HepG2 (cell line): ENCODE data around the gene PSORS1C1. TPM values are rescaled to one million over a fixed set of nuclear protein-coding genes. Genes with fewer than 3 reads are reported as not detected.

Experiments used
- ATAC-seq: fragments of 200-7000 bp; cut with Tn5 transposase; 3 replicates; pipeline ENCODE4 v1.9.1; 2020; ENCODE audit warnings: mild to moderate bottlenecking, moderate library complexity
- Bru-seq: library from RNA; stranded (reverse); fragments of 400-500 nt; gene quantifications from one replicate; lab custom pipeline; 2021; lab: Mats Ljungman, UMichigan
- BruChase-seq, 2 experiments: library from RNA; stranded (reverse); fragments of 400-500 nt; gene quantifications; one replicate each; lab custom pipeline; 2021; lab: Mats Ljungman, UMichigan
- BruUV-seq: library from RNA; stranded (reverse); fragments of 400-500 nt; replicated peaks from 2 replicates; lab custom pipeline; 2021; lab: Mats Ljungman, UMichigan
- CTCF ChIA-PET: fragments of 300-600 bp; formaldehyde crosslinking; extraction: SDS; loops from one replicate; lab custom pipeline; 2021; ENCODE audit warnings: low total read pairs, inconsistent platforms, low intra/inter-chr PET ratio; lab: Yijun Ruan, JAX
- POLR2A ChIA-PET: fragments of 350-600 bp; sonication (Branson Sonifier 250); formaldehyde crosslinking; loops from one replicate; lab custom pipeline; 2020; ENCODE audit warnings: antibody characterized with exemption, inconsistent platforms; lab: Yijun Ruan, JAX
- DNase-seq: peaks from one replicate; pipeline ENCODE4 v3.0.0-alpha.2; 2015; ENCODE audit warnings: low spot score
- FAIRE-seq: peaks from 3 replicates; lab custom pipeline; 2011; peaks lifted over from hg19 to GRCh38; lab: Jason Lieb, UNC
- H2AFZ ChIP-seq: one replicate; pipeline ENCODE4 v1.6.1; 2011; ENCODE audit warnings: low read length, inconsistent platforms
- H3K27ac ChIP-seq: fragments of 300-600 bp; 3 replicates; pipeline ENCODE4 v1.8.0; 2011; ENCODE audit warnings: mixed run types, mild to moderate bottlenecking, mixed read lengths, low read length, inconsistent platforms; ENCODE audit not compliant: insufficient read depth; ENCODE audit errors: extremely low read length
- H3K27me3 ChIP-seq, 2 experiments: fragments of 200-600 bp in 1 of 2; 2 replicates in 1 of 2; 3 replicates in 1 of 2; pipeline versions ENCODE4 v1.6.0 to v1.8.0; 2011; ENCODE audit warnings: low read length in 2 of 2, mild to moderate bottlenecking in 2 of 2, moderate library complexity in 2 of 2, inconsistent platforms in 1 of 2; ENCODE audit not compliant: insufficient read depth in 2 of 2, control insufficient read depth in 1 of 2
- H3K36me3 ChIP-seq, 2 experiments: fragments of 200-600 bp in 1 of 2; replicated peaks in 1 of 2; 2 replicates in 1 of 2; 3 replicates in 1 of 2; pipeline versions ENCODE4 v1.5.1 to v1.8.0; 2011; ENCODE audit warnings: low read length in 2 of 2, inconsistent platforms in 1 of 2; ENCODE audit not compliant: insufficient read depth in 2 of 2, control insufficient read depth in 1 of 2
- H3K4me1 ChIP-seq: 2 replicates; pipeline ENCODE4 v1.5.1; 2012; ENCODE audit warnings: low read length, inconsistent platforms; ENCODE audit not compliant: insufficient read depth
- H3K4me2 ChIP-seq: 2 replicates; pipeline ENCODE4 v1.6.0; 2011; ENCODE audit warnings: low read depth, low read length, inconsistent platforms
- H3K4me3 ChIP-seq, 3 experiments: fragments of 200-600 bp in 1 of 3; sonication (generic), shearing (Covaris generic) in 1 of 3; replicated peaks in 1 of 3; 2 replicates each; pipeline ENCODE4 v1.5.1; 2011 to 2016; ENCODE audit warnings: low read length in 3 of 3, inconsistent platforms in 2 of 3, low read depth in 2 of 3, mild to moderate bottlenecking in 2 of 3, control low read depth in 1 of 3, mixed read lengths in 1 of 3; ENCODE audit not compliant: insufficient read depth in 1 of 3
- H3K79me2 ChIP-seq: one replicate; pipeline ENCODE4 v1.6.1; 2011; ENCODE audit warnings: low read length, inconsistent platforms; ENCODE audit not compliant: insufficient read depth
- H3K9ac ChIP-seq: 2 replicates; pipeline ENCODE4 v1.6.0; 2011; ENCODE audit warnings: mild to moderate bottlenecking, low read depth, low read length, inconsistent platforms; ENCODE audit not compliant: insufficient read depth
- H3K9me3 ChIP-seq: 2 replicates; pipeline ENCODE4 v1.5.1; 2012; ENCODE audit warnings: mild to moderate bottlenecking, low read length
- H4K20me1 ChIP-seq: 2 replicates; pipeline ENCODE4 v1.6.0; 2011; ENCODE audit warnings: inconsistent platforms, mild to moderate bottlenecking, low read length, moderate library complexity; ENCODE audit not compliant: insufficient read depth
- EED ChIP-seq: sonication (generic); formaldehyde crosslinking; IDR thresholded peaks from 2 replicates; pipeline ENCODE4 v1.5.0; 2020; ENCODE audit warnings: mild to moderate bottlenecking, missing genetic modification reagents
- FOSL2 ChIP-seq: sonication (generic); formaldehyde crosslinking; IDR thresholded peaks from 2 replicates; pipeline ENCODE4 v1.4.0; 2020; ENCODE audit warnings: missing genetic modification reagents
- TFAP4 ChIP-seq: sonication (generic); IDR thresholded peaks from 2 replicates; pipeline ENCODE4 v1.6.1; 2016; ENCODE audit warnings: low read depth, borderline replicate concordance
- ZNF784 ChIP-seq: sonication (generic); formaldehyde crosslinking; IDR thresholded peaks from 2 replicates; pipeline ENCODE4 v1.5.1; 2020; ENCODE audit warnings: missing genetic modification reagents, mild to moderate bottlenecking, borderline replicate concordance
- WGBS: methylation state at CpG from one replicate; pipeline ENCODE4 v1.1.6; 2017; ENCODE audit warnings: low lambda C conversion rate; 5-methylcytosine and 5-hydroxymethylcytosine counted together
- in situ Hi-C: cut with HindIII; loops from 2 replicates; pipeline ENCODE4 v1.10.0; 2017; ENCODE audit warnings: low pct_unique_long_range_greater_than_20kb; ENCODE audit not compliant: extremely low pct_ligation_motif_present
- intact Hi-C: fragments of 100-400 bp; cut with micrococcal nuclease; formaldehyde crosslinking; loops from one replicate; pipeline ENCODE4 v1.10.0; 2022; ENCODE audit not compliant: unreplicated experiment
- long read RNA-seq, 2 experiments: library from RNA in 1 of 2; library from polyadenylated mRNA in 1 of 2; stranded (forward) in 1 of 2; unstranded in 1 of 2; transcript quantifications; one replicate each; pipeline ENCODE4 v2.0.0, GENCODE V29; 2019 to 2022
- polyA minus RNA-seq, 3 experiments: library from RNA; depleted of rRNA, polyadenylated mRNA; stranded (reverse); fragments of >200 nt; gene quantifications; 2 replicates each; pipeline ENCODE4 v1.2.3, GENCODE V29; 2011; ENCODE audit warnings: low replicate concordance in 1 of 3
- polyA plus RNA-seq, 8 experiments: library from polyadenylated mRNA; depleted of rRNA in 3 of 8; stranded (reverse) in 7 of 8; unstranded in 1 of 8; fragments of >200 nt; fragmentation: Illumina TruSeq in 4 of 8; extraction: Trizol in 4 of 8; gene quantifications; 2 replicates each; pipeline versions ENCODE4 v1.2.1 to v1.2.3, GENCODE V29; 2011 to 2016; ENCODE audit warnings: low read depth in 4 of 8, missing spikeins in 1 of 8, mixed read lengths in 1 of 8; ENCODE audit not compliant: insufficient read depth in 1 of 8
- total RNA-seq, 5 experiments: library from RNA; depleted of rRNA; stranded (reverse); fragments of >200 nt; fragmentation: Illumina TruSeq; extraction: Trizol; gene quantifications; 2 replicates each; pipeline ENCODE4 v1.2.3, GENCODE V29; 2016; ENCODE audit warnings: low read depth in 1 of 5

Gene PSORS1C1
- total RNA-seq (2016; rRNA removed; fragmentation: Illumina TruSeq; extraction: Trizol) (0.02 TPM in 1 of 2 replicates, not detected in the other), polyA plus RNA-seq (2011; rRNA removed) (0.01 and 0.24 TPM in 2 replicates), polyA minus RNA-seq (2011; rRNA and poly(A)+ RNA removed; ENCODE audit: low replicate concordance) (13.6 TPM in 1 of 2 replicates, not detected in the other), Bru-seq, nascent RNA (percentile 16 among the genes with signal in this experiment), BruChase-seq, experiment 1, labeled RNA remaining after a 6-hour chase (percentile 13 among the genes with signal in this experiment), BruChase-seq, experiment 2, labeled RNA remaining after a 2-hour chase (percentile 15 among the genes with signal in this experiment)
- not detected in 2 replicates for total RNA-seq (2016; cell fraction: cytosol; rRNA removed; fragmentation: Illumina TruSeq; extraction: Trizol; ENCODE audit: low read depth)
- not detected in 2 replicates for total RNA-seq (2016; cell fraction: insoluble cytoplasmic fraction; rRNA removed; fragmentation: Illumina TruSeq; extraction: Trizol)
- total RNA-seq (2016; cell fraction: membrane; rRNA removed; fragmentation: Illumina TruSeq; extraction: Trizol), result not detected in 2 replicates
- total RNA-seq (2016; cell fraction: nucleus; rRNA removed; fragmentation: Illumina TruSeq; extraction: Trizol), result not detected in 2 replicates
- polyA plus RNA-seq (2011; cell fraction: cytosol; rRNA removed), result not detected in 2 replicates
- 0.12 and 0.23 TPM in 2 replicates for polyA plus RNA-seq (2011; cell fraction: nucleus; rRNA removed)
- polyA plus RNA-seq (2012), result not detected in 2 replicates
- not detected in 2 replicates for polyA plus RNA-seq (2016; cell fraction: cytosol; fragmentation: Illumina TruSeq; extraction: Trizol; ENCODE audit: low read depth)
- polyA plus RNA-seq (2016; cell fraction: insoluble cytoplasmic fraction; fragmentation: Illumina TruSeq; extraction: Trizol; ENCODE audit: low read depth), result not detected in 2 replicates
- polyA plus RNA-seq (2016; cell fraction: membrane; fragmentation: Illumina TruSeq; extraction: Trizol; ENCODE audit: low read depth), result not detected in 2 replicates
- not detected in 2 replicates for polyA plus RNA-seq (2016; cell fraction: nucleus; fragmentation: Illumina TruSeq; extraction: Trizol; ENCODE audit: insufficient read depth, low read depth)
- polyA minus RNA-seq (2011; cell fraction: cytosol; rRNA and poly(A)+ RNA removed), result not detected in 2 replicates
- polyA minus RNA-seq (2011; cell fraction: nucleus; rRNA and poly(A)+ RNA removed), result 0.13 and 0.25 TPM in 2 replicates
- long read RNA-seq, experiment 1, result 0 reads
- long read RNA-seq, experiment 2, result 0 reads

GRCh38 chr6:31114541-31114878 is at the start of gene PSORS1C1:
Gene PSORS1C1 (plus strand): TSS chr6:31114800. CDS start chr6:31129633, 14,833 bp downstream.
- H3K4me2 ChIP-seq, result peak within 1 kb of the TSS; percentile 34; the same call in 1 of the 2 replicates
- peaks cover 7 to 89% of the 10 kb centered on the region in 2 experiments for H3K27me3 ChIP-seq
- no peaks in the 10 kb centered on the region for H3K36me3 ChIP-seq
- no peaks in the 10 kb centered on the region for H3K9me3 ChIP-seq
- intact Hi-C loops (no loop called here), in situ Hi-C loops (no loop called here)
- no peak within 1 kb of the TSS for H3K9ac ChIP-seq
- no peak within 1 kb of the TSS for H2AFZ ChIP-seq
- peak; percentile 76 for TF ChIP-seq FOSL2 (CRISPR knock-in tag)
- TF ChIP-seq EED, result 0 out of 2 replicates have a peak, but pooled peaks have one; percentile 25
- TF ChIP-seq TFAP4, result peak; percentile 17; the same call in 1 of the 2 replicates
- no peak for TF ChIP-seq ZNF784
- H4K20me1 ChIP-seq, result no peaks in the 10 kb centered on the region
- WGBS, result 2% methylated on average over 3 of the region's 3 CpGs
- H3K4me3 ChIP-seq, result no peak within 1 kb of the TSS; a peak in 1 of 6 replicates
- FAIRE-seq (no peak), ATAC-seq (peak; percentile 66), DNase-seq (peak; percentile 49)
- peaks cover 9% of the 10 kb centered on the region; the same call in 1 of the 2 replicates for H3K4me1 ChIP-seq
- POLR2A ChIA-PET, result interaction anchor here (0.8 kb wide), 1 partner anchor 27 kb away, joined by 3 read pairs; no protein-coding TSS in a partner anchor
- no TSS peak for BruUV-seq
- CTCF ChIA-PET, result no interaction called here
- H3K79me2 ChIP-seq, result no peaks in the 10 kb centered on the region
- H3K27ac ChIP-seq, result no peak within 1 kb of the TSS
